ENCODE measurements around the gene SLC34A1.
A peak's percentile ranks its signal among the peaks of the same experiment; 100 is the strongest.

SLC34A1 gene

DNA sequence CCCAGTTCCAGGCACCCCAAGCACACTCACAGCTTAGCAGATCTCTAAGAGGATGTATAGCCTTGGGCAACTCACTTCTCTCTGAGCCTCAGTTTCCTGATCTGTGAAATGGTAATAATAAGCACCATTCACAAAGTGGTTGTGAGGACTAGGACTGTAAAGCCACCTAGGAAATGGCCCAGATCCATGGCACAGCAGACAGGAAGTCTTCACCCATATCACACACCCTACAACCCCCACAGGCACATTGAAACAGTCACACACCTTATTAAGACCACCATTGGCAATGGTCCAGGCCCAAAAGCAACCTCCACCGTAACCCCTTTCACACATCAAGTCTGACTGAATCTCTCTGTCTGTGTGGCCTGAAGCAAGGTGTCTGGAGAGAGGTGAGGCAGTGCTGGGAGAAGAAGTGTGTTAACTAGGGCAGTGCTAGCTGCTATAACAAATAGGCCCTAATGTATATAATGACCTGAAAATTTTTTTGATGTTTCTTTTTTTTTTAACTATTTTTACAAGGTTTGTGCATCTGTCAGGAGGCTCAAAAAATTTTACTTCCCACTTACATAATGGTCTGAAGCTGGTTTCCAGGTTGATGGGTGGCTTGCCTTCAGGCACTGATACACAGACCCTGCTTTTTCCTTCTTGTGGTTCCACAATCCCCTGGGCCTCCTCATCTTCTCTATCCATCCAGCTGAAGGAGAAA, 28.9 kb upstream of the SLC34A1 start:
- no CpG with 5 or more reads among the region's 1 CpG for WGBS (ENCODE audit: insufficient coverage)
- Histone ChIP-seq H3K9me3 (ENCODE audit: control extremely low read depth in 1 of 5, control insufficient read depth in 4 of 5, insufficient read depth in 2 of 5, low read depth in 1 of 5, low read length in 4 of 5) (no peaks in the 10 kb centered on the region), H3K27ac (ENCODE audit: insufficient read depth in 1 of 2, low read depth in 1 of 2, low read length in 2 of 2, poor library complexity in 1 of 2, severe bottlenecking in 2 of 2) (no peak overlapping the region), H3K27me3 (replicated peaks in 2 of 5; ENCODE audit: control insufficient read depth in 4 of 5, insufficient read depth in 5 of 5, low read length in 4 of 5) (no peaks in the 10 kb centered on the region), H3K4me1 (ENCODE audit: control extremely low read depth in 1 of 4, control insufficient read depth in 4 of 4, insufficient read depth in 4 of 4, low read length in 3 of 4) (peaks cover 14 to 75% (median 67%) of the 10 kb centered on the region in 4 experiments), H3K36me3 (ENCODE audit: control insufficient read depth in 4 of 4, insufficient read depth in 4 of 4, low read length in 3 of 4) (peaks cover 0 to 2% (median 0%) of the 10 kb centered on the region in 4 experiments), H3K4me3 (ENCODE audit: control insufficient read depth in 1 of 7, extremely low read depth in 1 of 7, insufficient read depth in 4 of 7, low read depth in 2 of 7, low read length in 6 of 7) (no peak overlapping the region)
- ChIA-PET CTCF (interaction anchor here (0.7 to 13.7 kb wide), 11 partner anchors 9 to 146 kb away, joined by 3 to 131 read pairs (median 5); partner anchors contain the start of gene SLC34A1), POLR2A (no interaction called here)
- DNase-seq: no peak

DNA sequence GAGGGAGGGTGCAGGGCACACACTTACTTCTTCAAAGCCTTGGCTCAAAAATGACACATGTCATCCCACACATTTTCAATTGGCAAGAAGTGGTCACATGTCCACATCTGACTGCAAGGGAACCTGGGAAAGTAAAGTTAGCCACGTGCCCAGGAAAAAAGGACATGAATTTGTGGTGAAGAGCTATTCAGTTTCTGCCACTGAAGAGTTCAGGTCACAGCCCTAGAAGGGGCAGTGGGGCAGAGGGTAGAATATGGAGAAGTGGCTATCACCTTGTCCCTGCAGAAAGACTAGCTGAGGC, 28.4 kb upstream of the SLC34A1 start:
- H3K27me3 ChIP-seq (replicated peaks in 2 of 5; ENCODE audit: control insufficient read depth in 4 of 5, insufficient read depth in 5 of 5, low read length in 4 of 5): no peaks in the 10 kb centered on the region
- 18% methylated on average over 1 of the region's 1 CpG for WGBS (ENCODE audit: insufficient coverage)
- peak in 1 of 3 donors; percentile 24 for DNase-seq
- H3K9me3 ChIP-seq (ENCODE audit: control extremely low read depth in 1 of 5, control insufficient read depth in 4 of 5, insufficient read depth in 2 of 5, low read depth in 1 of 5, low read length in 4 of 5): no peaks in the 10 kb centered on the region
- H3K36me3 ChIP-seq (ENCODE audit: control insufficient read depth in 4 of 4, insufficient read depth in 4 of 4, low read length in 3 of 4): peaks cover 0 to 2% (median 0%) of the 10 kb centered on the region in 4 experiments
- no peak overlapping the region for H3K27ac ChIP-seq (ENCODE audit: insufficient read depth in 1 of 2, low read depth in 1 of 2, low read length in 2 of 2, poor library complexity in 1 of 2, severe bottlenecking in 2 of 2)
- ChIA-PET POLR2A (no interaction called here), CTCF (interaction anchor here (0.8 to 13.7 kb wide), 11 partner anchors 10 to 146 kb away, joined by 3 to 131 read pairs (median 4); no protein-coding TSS in a partner anchor)
- peaks cover 9 to 73% (median 63%) of the 10 kb centered on the region in 4 experiments for H3K4me1 ChIP-seq (ENCODE audit: control extremely low read depth in 1 of 4, control insufficient read depth in 4 of 4, insufficient read depth in 4 of 4, low read length in 3 of 4)
- no peak overlapping the region for H3K4me3 ChIP-seq (ENCODE audit: control insufficient read depth in 1 of 7, extremely low read depth in 1 of 7, insufficient read depth in 4 of 7, low read depth in 2 of 7, low read length in 6 of 7)

DNA sequence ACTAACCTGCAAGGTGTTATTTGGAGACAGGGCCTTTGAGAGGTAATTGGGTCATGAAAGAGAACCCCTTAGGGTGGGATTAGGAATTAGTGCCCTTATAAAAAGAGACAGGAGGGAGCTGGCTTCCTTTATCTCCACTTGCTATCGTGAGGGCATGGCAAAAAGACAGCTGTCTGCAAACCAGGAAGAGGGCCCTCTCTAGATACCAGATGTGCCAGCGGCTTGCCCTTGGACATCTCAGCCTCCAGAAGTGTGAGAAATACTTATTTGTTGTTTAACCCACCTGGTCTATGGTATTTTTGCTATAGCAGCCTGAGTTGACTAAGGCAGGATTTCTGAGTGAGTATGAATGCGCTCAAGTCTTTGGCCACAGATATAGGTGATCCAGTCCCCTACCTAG, 27.5 kb upstream of the SLC34A1 start:
- peaks cover 0 to 2% (median 0%) of the 10 kb centered on the region in 4 experiments for H3K36me3 ChIP-seq (ENCODE audit: control insufficient read depth in 4 of 4, insufficient read depth in 4 of 4, low read length in 3 of 4)
- H3K9me3 ChIP-seq (ENCODE audit: control extremely low read depth in 1 of 5, control insufficient read depth in 4 of 5, insufficient read depth in 2 of 5, low read depth in 1 of 5, low read length in 4 of 5): no peaks in the 10 kb centered on the region
- ChIA-PET CTCF (interaction anchor here (0.5 to 13.7 kb wide), 11 partner anchors 15 to 48 kb away, joined by 3 to 131 read pairs (median 5); no protein-coding TSS in a partner anchor), POLR2A (interaction anchor here (0.5 kb wide), 1 partner anchor 759 kb away, joined by 3 read pairs; no protein-coding TSS in a partner anchor)
- H3K27ac ChIP-seq (ENCODE audit: insufficient read depth in 1 of 2, low read depth in 1 of 2, low read length in 2 of 2, poor library complexity in 1 of 2, severe bottlenecking in 2 of 2): peak overlapping the region in 1 of 2 experiments; percentile 6
- H3K4me3 ChIP-seq (ENCODE audit: control insufficient read depth in 1 of 7, extremely low read depth in 1 of 7, insufficient read depth in 4 of 7, low read depth in 2 of 7, low read length in 6 of 7): peak overlapping the region in 1 of 7 experiments; percentile 88
- peaks cover 8 to 80% (median 68%) of the 10 kb centered on the region in 4 experiments for H3K4me1 ChIP-seq (ENCODE audit: control extremely low read depth in 1 of 4, control insufficient read depth in 4 of 4, insufficient read depth in 4 of 4, low read length in 3 of 4)
- WGBS (ENCODE audit: insufficient coverage): 100% methylated on average over 1 of the region's 3 CpGs
- H3K27me3 ChIP-seq (replicated peaks in 2 of 5; ENCODE audit: control insufficient read depth in 4 of 5, insufficient read depth in 5 of 5, low read length in 4 of 5): no peaks in the 10 kb centered on the region
- no peak for DNase-seq

DNA sequence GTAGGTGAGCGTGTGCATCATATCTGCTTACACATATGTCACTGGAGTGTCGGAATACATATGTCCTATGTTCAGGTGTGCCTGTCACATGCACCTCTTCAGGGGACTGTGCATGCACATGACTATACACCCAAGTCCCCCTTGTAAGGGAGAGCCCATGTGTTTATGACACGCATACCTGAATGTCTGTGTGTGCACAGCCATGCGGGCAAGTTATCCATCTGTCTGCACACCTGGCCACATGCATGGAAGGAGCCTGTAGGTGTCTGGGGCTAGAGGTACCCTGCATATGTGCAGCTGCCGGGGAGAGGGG, 27.1 kb upstream of the SLC34A1 start:
- H3K4me3 ChIP-seq (ENCODE audit: control insufficient read depth in 1 of 7, extremely low read depth in 1 of 7, insufficient read depth in 4 of 7, low read depth in 2 of 7, low read length in 6 of 7): peak overlapping the region in 6 of 7 experiments; percentile 33 to 93 (median 85)
- POLR2A ChIA-PET: no interaction called here
- no peaks in the 10 kb centered on the region for H3K27me3 ChIP-seq (replicated peaks in 2 of 5; ENCODE audit: control insufficient read depth in 4 of 5, insufficient read depth in 5 of 5, low read length in 4 of 5)
- WGBS (ENCODE audit: insufficient coverage): 69% methylated on average over 3 of the region's 5 CpGs
- no peaks in the 10 kb centered on the region for H3K9me3 ChIP-seq (ENCODE audit: control extremely low read depth in 1 of 5, control insufficient read depth in 4 of 5, insufficient read depth in 2 of 5, low read depth in 1 of 5, low read length in 4 of 5)
- peak overlapping the region in 1 of 2 experiments; percentile 85 for H3K27ac ChIP-seq (ENCODE audit: insufficient read depth in 1 of 2, low read depth in 1 of 2, low read length in 2 of 2, poor library complexity in 1 of 2, severe bottlenecking in 2 of 2)
- DNase-seq: no peak
- H3K4me1 ChIP-seq (ENCODE audit: control extremely low read depth in 1 of 4, control insufficient read depth in 4 of 4, insufficient read depth in 4 of 4, low read length in 3 of 4): peaks cover 8 to 80% (median 69%) of the 10 kb centered on the region in 4 experiments
- H3K36me3 ChIP-seq (ENCODE audit: control insufficient read depth in 4 of 4, insufficient read depth in 4 of 4, low read length in 3 of 4): peaks cover 0 to 2% (median 0%) of the 10 kb centered on the region in 4 experiments
- CTCF ChIA-PET: interaction anchor here (0.5 to 13.7 kb wide), 8 partner anchors 15 to 48 kb away, joined by 3 to 131 read pairs (median 7); no protein-coding TSS in a partner anchor

DNA sequence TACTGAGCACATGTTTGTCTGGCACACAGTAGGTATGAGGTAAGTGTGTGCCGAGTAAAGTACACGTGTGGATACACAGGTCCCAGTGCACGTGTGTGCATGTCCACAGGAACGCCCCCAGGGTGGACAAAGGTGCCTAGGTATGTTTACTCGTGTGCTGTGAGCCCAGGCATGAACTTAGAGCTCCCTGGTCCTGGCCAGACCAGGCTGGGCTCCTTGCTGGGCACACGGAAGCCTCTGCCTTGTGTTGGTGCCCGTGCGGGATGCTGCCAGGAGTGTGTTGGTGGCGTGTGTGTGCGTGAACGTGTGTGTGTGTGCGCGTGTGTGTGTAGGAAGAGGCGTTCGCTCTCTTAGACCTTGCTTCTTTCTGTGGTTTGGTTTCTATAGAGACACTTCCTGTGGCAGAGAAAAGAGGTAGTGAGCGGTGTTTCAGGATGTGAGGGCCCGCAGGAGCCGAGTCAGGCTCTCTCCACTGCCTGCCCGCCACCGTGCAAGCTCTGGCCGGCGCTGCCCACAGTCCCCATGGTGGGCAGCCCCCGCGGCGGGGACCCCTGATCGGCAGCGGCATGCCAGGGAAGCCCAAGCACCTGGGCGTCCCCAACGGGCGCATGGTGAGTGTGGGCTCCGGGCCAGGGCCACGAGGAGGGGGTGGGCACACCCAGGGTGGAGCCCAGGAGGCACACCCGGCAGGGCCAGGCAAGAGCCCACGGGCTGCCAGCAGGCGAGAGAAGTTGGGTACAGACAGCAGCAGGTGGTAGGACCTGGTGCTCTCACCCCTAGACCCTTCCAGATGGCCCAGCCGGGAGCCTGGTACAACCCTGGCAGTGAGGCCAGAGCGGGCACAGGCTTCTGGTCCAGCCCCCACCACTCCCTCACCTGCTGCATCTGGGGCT, 26.5 kb upstream of the SLC34A1 start, which contains the start of gene RGS14:
Gene RGS14, plus strand, starts transcription at position 466 of the 893 bp plus-strand sequence. Its CDS starts 101 bp downstream, at position 567.
- no peaks in the 10 kb centered on the region for H3K27me3 ChIP-seq (replicated peaks in 2 of 5; ENCODE audit: control insufficient read depth in 4 of 5, insufficient read depth in 5 of 5, low read length in 4 of 5)

DNA sequence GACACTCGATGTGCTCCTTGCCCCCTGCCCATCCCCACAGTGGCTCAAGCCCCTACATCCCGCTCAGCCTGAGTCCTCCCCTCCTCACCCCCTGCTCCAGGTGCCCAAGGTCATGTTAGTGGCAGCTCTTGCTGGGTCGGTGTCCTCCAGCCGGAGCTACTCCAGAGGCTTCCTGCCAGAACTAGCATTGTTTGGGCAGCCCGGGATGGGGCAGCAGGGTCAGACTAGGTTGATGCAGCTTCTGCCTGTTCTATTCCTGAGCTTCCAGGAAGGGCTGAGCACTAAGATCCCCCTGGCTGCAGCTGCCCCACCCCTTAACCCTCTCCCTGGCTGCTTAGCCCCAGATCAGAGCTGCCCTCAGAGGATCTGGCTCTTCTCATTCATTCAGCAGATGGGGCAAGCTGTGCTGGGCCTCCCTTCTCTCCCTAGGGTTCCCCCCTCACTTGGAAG, 25.8 kb upstream of the SLC34A1 start:
- H3K36me3 ChIP-seq (ENCODE audit: control insufficient read depth in 4 of 4, insufficient read depth in 4 of 4, low read length in 3 of 4): peaks cover 0 to 2% (median 0%) of the 10 kb centered on the region in 4 experiments
- no peaks in the 10 kb centered on the region for H3K9me3 ChIP-seq (ENCODE audit: control extremely low read depth in 1 of 5, control insufficient read depth in 4 of 5, insufficient read depth in 2 of 5, low read depth in 1 of 5, low read length in 4 of 5)
- H3K27me3 ChIP-seq (replicated peaks in 2 of 5; ENCODE audit: control insufficient read depth in 4 of 5, insufficient read depth in 5 of 5, low read length in 4 of 5): no peaks in the 10 kb centered on the region
- peak overlapping the region; percentile 77 to 85 for H3K27ac ChIP-seq (ENCODE audit: insufficient read depth in 1 of 2, low read depth in 1 of 2, low read length in 2 of 2, poor library complexity in 1 of 2, severe bottlenecking in 2 of 2)
- WGBS (ENCODE audit: insufficient coverage): 3% methylated on average over 4 of the region's 5 CpGs
- peak overlapping the region; percentile 65 to 93 (median 84) for H3K4me3 ChIP-seq (ENCODE audit: control insufficient read depth in 1 of 7, extremely low read depth in 1 of 7, insufficient read depth in 4 of 7, low read depth in 2 of 7, low read length in 6 of 7)
- DNase-seq: no peak
- ChIA-PET CTCF (interaction anchor here (0.7 to 13.7 kb wide), 12 partner anchors 13 to 87 kb away, joined by 3 to 131 read pairs (median 4); partner anchors contain the start of gene SLC34A1), POLR2A (no interaction called here)
- peaks cover 8 to 86% (median 73%) of the 10 kb centered on the region in 4 experiments for H3K4me1 ChIP-seq (ENCODE audit: control extremely low read depth in 1 of 4, control insufficient read depth in 4 of 4, insufficient read depth in 4 of 4, low read length in 3 of 4)

More for the DNA sequence above, 26.5 kb upstream of the SLC34A1 start, which contains the start of gene RGS14:
- CTCF ChIA-PET: interaction anchor here (1.3 to 13.7 kb wide), 9 partner anchors 14 to 49 kb away, joined by 3 to 131 read pairs (median 9); partner anchors contain the start of gene SLC34A1
- H3K36me3 ChIP-seq (ENCODE audit: control insufficient read depth in 4 of 4, insufficient read depth in 4 of 4, low read length in 3 of 4): peaks cover 0 to 2% (median 0%) of the 10 kb centered on the region in 4 experiments
- 0% methylated on average over 33 of the region's 37 CpGs for WGBS (ENCODE audit: insufficient coverage)
- POLR2A ChIA-PET: no interaction called here
- H3K4me3 ChIP-seq (ENCODE audit: control insufficient read depth in 1 of 7, extremely low read depth in 1 of 7, insufficient read depth in 4 of 7, low read depth in 2 of 7, low read length in 6 of 7): peak within 1 kb of the TSS; percentile 65 to 93 (median 84)
- no peaks in the 10 kb centered on the region for H3K9me3 ChIP-seq (ENCODE audit: control extremely low read depth in 1 of 5, control insufficient read depth in 4 of 5, insufficient read depth in 2 of 5, low read depth in 1 of 5, low read length in 4 of 5)
- H3K27ac ChIP-seq (ENCODE audit: insufficient read depth in 1 of 2, low read depth in 1 of 2, low read length in 2 of 2, poor library complexity in 1 of 2, severe bottlenecking in 2 of 2): peak within 1 kb of the TSS; percentile 77 to 85
- DNase-seq: peak; percentile 94 to 98 (median 96)
- H3K4me1 ChIP-seq (ENCODE audit: control extremely low read depth in 1 of 4, control insufficient read depth in 4 of 4, insufficient read depth in 4 of 4, low read length in 3 of 4): peaks cover 8 to 83% (median 72%) of the 10 kb centered on the region in 4 experiments
